Keratinocyte (primary cell): ENCODE data around the gene PVRIG. TPM values are rescaled to one million over a fixed set of nuclear protein-coding genes. Genes with fewer than 3 reads are reported as not detected.
"Not testable (repeated sequence)": the region's sequence is repeated elsewhere in the genome, so short reads cannot be mapped to it uniquely, and the experiment has no call there.

Experiments
- DNase-seq: peaks from one replicate; pipeline ENCODE4 v3.0.0-alpha.2; 2011; ENCODE audit warnings: low read depth, missing footprints, low spot score
- FAIRE-seq: peaks from 2 replicates; lab custom pipeline; 2011; peaks lifted over from hg19 to GRCh38; lab: Jason Lieb, UNC
- H2AFZ ChIP-seq: 2 replicates; pipeline ENCODE4 v1.6.0; 2012; ENCODE audit warnings: low read length, control low read depth, inconsistent platforms; ENCODE audit not compliant: control insufficient read depth
- H3K27ac ChIP-seq: 2 replicates; pipeline ENCODE4 v1.5.1; 2011; ENCODE audit warnings: low read length; ENCODE audit not compliant: control insufficient read depth, insufficient read depth
- H3K27me3 ChIP-seq: 3 replicates; pipeline ENCODE4 v1.6.0; 2011; ENCODE audit warnings: low read length; ENCODE audit not compliant: control insufficient read depth, insufficient read depth; ENCODE audit errors: extremely low read depth
- H3K36me3 ChIP-seq, 2 experiments: 2 replicates in 1 of 2; 3 replicates in 1 of 2; pipeline ENCODE4 v1.5.1; 2011; ENCODE audit warnings: low read length in 2 of 2, mild to moderate bottlenecking in 1 of 2; ENCODE audit not compliant: control insufficient read depth in 2 of 2, insufficient read depth in 2 of 2; ENCODE audit errors: extremely low read depth in 1 of 2
- H3K4me1 ChIP-seq: 3 replicates; pipeline ENCODE4 v1.5.1; 2011; ENCODE audit warnings: low read length; ENCODE audit not compliant: control insufficient read depth, insufficient read depth; ENCODE audit errors: extremely low read depth
- H3K4me2 ChIP-seq: 3 replicates; pipeline ENCODE4 v1.6.0; 2011; ENCODE audit warnings: low read depth, low read length; ENCODE audit not compliant: control insufficient read depth, insufficient read depth; ENCODE audit errors: extremely low read depth
- H3K4me3 ChIP-seq, 3 experiments: fragments of 200-600 bp in 1 of 3; sonication (generic) in 1 of 3; 2 replicates in 2 of 3; 3 replicates in 1 of 3; pipeline ENCODE4 v1.5.1; 2011 to 2016; ENCODE audit warnings: low read length in 3 of 3, mild to moderate bottlenecking in 3 of 3, control low read depth in 2 of 3, inconsistent platforms in 1 of 3, low read depth in 1 of 3, mixed read lengths in 1 of 3, mixed run types in 1 of 3, moderate library complexity in 1 of 3; ENCODE audit not compliant: control insufficient read depth in 2 of 3, insufficient read depth in 2 of 3; ENCODE audit errors: extremely low read depth in 1 of 3
- H3K79me2 ChIP-seq: 2 replicates; pipeline ENCODE4 v1.6.0; 2012; ENCODE audit warnings: low read length; ENCODE audit not compliant: control insufficient read depth, insufficient read depth
- H3K9ac ChIP-seq: 3 replicates; pipeline ENCODE4 v1.6.0; 2011; ENCODE audit warnings: low read length; ENCODE audit not compliant: control insufficient read depth, insufficient read depth; ENCODE audit errors: extremely low read depth
- H3K9me1 ChIP-seq: 3 replicates; pipeline ENCODE4 v1.6.0; 2011; ENCODE audit warnings: low read length; ENCODE audit not compliant: control insufficient read depth, insufficient read depth; ENCODE audit errors: extremely low read depth
- H3K9me3 ChIP-seq: 2 replicates; pipeline ENCODE4 v1.5.1; 2012; ENCODE audit warnings: low read depth, low read length; ENCODE audit not compliant: control insufficient read depth
- H4K20me1 ChIP-seq: 3 replicates; pipeline ENCODE4 v1.6.0; 2011; ENCODE audit warnings: low read length; ENCODE audit not compliant: control insufficient read depth, insufficient read depth; ENCODE audit errors: extremely low read depth
- CTCF ChIP-seq, 3 experiments: IDR thresholded peaks in 1 of 3; conservative IDR thresholded peaks in 1 of 3; optimal IDR thresholded peaks in 1 of 3; 2 replicates in 2 of 3; 3 replicates in 1 of 3; pipeline versions ENCODE3 to v1.5.1; 2011; ENCODE audit warnings: low read length in 3 of 3, mild to moderate bottlenecking in 3 of 3, moderate library complexity in 2 of 3, control low read depth in 1 of 3, inconsistent platforms in 1 of 3; ENCODE audit not compliant: insufficient read depth in 2 of 3; ENCODE audit errors: extremely low read depth in 1 of 3
- EZH2 ChIP-seq: IDR thresholded peaks from one replicate; pipeline ENCODE4 v1.6.1; 2012; ENCODE audit warnings: inconsistent platforms, mild to moderate bottlenecking, low read length, moderate library complexity
- dilution Hi-C: fragments of 300-500 bp; cut with MboI; formaldehyde crosslinking; loops from one replicate; pipeline ENCODE4 v1.7.0; 2020; ENCODE audit warnings: low sequenced_read_pairs; ENCODE audit not compliant: extremely low pct_ligation_motif_present
- polyA plus RNA-seq, 5 experiments: library from polyadenylated mRNA; depleted of rRNA in 3 of 5; stranded (reverse) in 3 of 5; stranded (forward) in 1 of 5; unstranded in 1 of 5; fragments of >200 nt; gene quantifications; 1 replicate in 1 of 5; 2 replicates in 3 of 5; 3 replicates in 1 of 5; pipeline versions ENCODE4 v1.2.1 to v1.2.3, GENCODE V29; 2011 to 2012; ENCODE audit warnings: missing spikeins in 2 of 5, low read depth in 1 of 5, low replicate concordance in 1 of 5

Gene PVRIG
- polyA plus RNA-seq, 1 donor (not counting 4 experiments of a cell fraction or from before 2014, with no cell fraction given), result 0.41 TPM

- H3K4me2 ChIP-seq, result no peak overlapping the region
Measured at GRCh38 chr7:100248483-100248882, 28.7 kb downstream of the PVRIG start.

GRCh38 chr7:100257017-100257416 lies 37.3 kb downstream of the PVRIG start:
- dilution Hi-C loops, result no loop called here

More at GRCh38 chr7:100248483-100248882, 28.7 kb downstream of the PVRIG start:
- Histone ChIP-seq H3K4me3 (no peak overlapping the region), H3K9me1 (no peaks in the 10 kb centered on the region), H3K9ac (no peak overlapping the region), H3K9me3 (no peaks in the 10 kb centered on the region), H3K36me3 (no peaks in the 10 kb centered on the region), H3K27ac (no peak overlapping the region), H4K20me1 (no peaks in the 10 kb centered on the region), H3K27me3 (no peaks in the 10 kb centered on the region), H2AFZ (no peak overlapping the region), H3K79me2 (no peaks in the 10 kb centered on the region), H3K4me1 (peaks cover 4% of the 10 kb centered on the region)
- FAIRE-seq (no peak), DNase-seq (no peak)
- no peak for TF ChIP-seq EZH2
- no peak for TF ChIP-seq CTCF (optimal IDR thresholded peaks at IDR 0.05 in 1 of 3, IDR thresholded peaks at IDR 0.05 in 1 of 3, conservative IDR thresholded peaks at IDR 0.05 in 1 of 3; ENCODE audit: extremely low read depth in 1 of 3, insufficient read depth in 2 of 3, low read length in 3 of 3)
- dilution Hi-C loops, result no loop called here

GRCh38 chr7:100259984-100260383 lies 40.2 kb downstream of the PVRIG start:
- H2AFZ ChIP-seq, H3K36me3 ChIP-seq, H3K9ac ChIP-seq, dilution Hi-C loops, H3K9me3 ChIP-seq, FAIRE-seq, H3K4me3 ChIP-seq, H3K79me2 ChIP-seq, H3K9me1 ChIP-seq, H3K4me1 ChIP-seq, H4K20me1 ChIP-seq, H3K4me2 ChIP-seq, H3K27me3 ChIP-seq, H3K27ac ChIP-seq, DNase-seq: not testable (repeated sequence)

More at GRCh38 chr7:100257017-100257416, 37.3 kb downstream of the PVRIG start:
- Histone ChIP-seq H3K4me2 (no peak overlapping the region), H3K27me3 (no peaks in the 10 kb centered on the region), H3K9ac (no peak overlapping the region), H3K9me3 (no peaks in the 10 kb centered on the region), H3K36me3 (no peaks in the 10 kb centered on the region), H3K4me3 (no peak overlapping the region), H3K9me1 (no peaks in the 10 kb centered on the region), H3K79me2 (no peaks in the 10 kb centered on the region), H3K27ac (no peak overlapping the region), H3K4me1 (no peaks in the 10 kb centered on the region), H4K20me1 (peaks cover 2% of the 10 kb centered on the region), H2AFZ (no peak overlapping the region)
- DNase-seq (no peak), FAIRE-seq (no peak)
- TF ChIP-seq CTCF (optimal IDR thresholded peaks at IDR 0.05 in 1 of 3, IDR thresholded peaks at IDR 0.05 in 1 of 3, conservative IDR thresholded peaks at IDR 0.05 in 1 of 3; ENCODE audit: extremely low read depth in 1 of 3, insufficient read depth in 2 of 3, low read length in 3 of 3), result no peak
- no peak for TF ChIP-seq EZH2

- H3K4me1 ChIP-seq, FAIRE-seq, H3K79me2 ChIP-seq, H3K4me2 ChIP-seq, H3K27ac ChIP-seq, H3K4me3 ChIP-seq, H3K36me3 ChIP-seq, H3K27me3 ChIP-seq, DNase-seq, dilution Hi-C loops, H3K9ac ChIP-seq, H2AFZ ChIP-seq, H3K9me3 ChIP-seq, H4K20me1 ChIP-seq, H3K9me1 ChIP-seq: not testable (repeated sequence)
Measured at GRCh38 chr7:100262896-100263295, 43.1 kb downstream of the PVRIG start.
